SK-N-MC (cell line): ENCODE measurements around the gene MED17.

Experiments
- EZH2 ChIP-seq: fragments of 200-600 bp; sonication (generic); IDR thresholded peaks from one replicate; pipeline ENCODE4 v1.6.1; 2017; ENCODE audit warnings: antibody characterized with exemption
- FOXP2 ChIP-seq: optimal IDR thresholded peaks from 2 replicates; pipeline ENCODE3; 2011; ENCODE audit warnings: mild to moderate bottlenecking, moderate library complexity; ENCODE audit not compliant: insufficient read depth; ENCODE audit errors: extremely low read length, control extremely low read depth

DNA sequence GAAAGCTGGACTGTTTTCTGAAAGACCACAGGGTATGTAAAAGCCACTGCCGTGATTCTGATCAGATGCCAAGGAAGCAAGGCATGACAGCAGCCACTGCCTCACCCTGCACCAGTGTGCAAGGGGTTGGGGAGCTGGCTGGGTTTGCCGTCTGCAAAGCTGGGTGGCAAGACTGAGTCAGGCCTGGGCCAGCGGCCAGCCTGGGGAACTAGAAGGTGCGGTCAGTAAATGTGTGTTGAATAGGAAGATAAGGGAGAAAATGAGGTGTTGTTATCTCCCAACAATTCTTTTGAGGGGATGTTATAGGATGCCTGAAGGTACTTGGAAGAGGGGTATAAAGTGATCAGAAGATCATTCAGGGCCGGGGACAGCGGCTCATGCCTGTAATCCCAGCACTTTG, 58.4 kb downstream of the MED17 start:
- TF ChIP-seq EZH2 (no peak), FOXP2 (no peak)
